Loucy (cell line): ENCODE results near the gene CCR6.

Source experiments
- EZH2phosphoT487 ChIP-seq: fragments of 200-600 bp; IDR thresholded peaks from 2 replicates; pipeline ENCODE4 v1.6.1; 2018; ENCODE audit warnings: antibody characterized with exemption, mild to moderate bottlenecking, moderate library complexity, borderline replicate concordance
- TF ChIP-seq, protein P1 (sequence below): fragments of 200-600 bp; sonication (generic); conservative IDR thresholded peaks from 2 replicates; pipeline ENCODE4 v1.5.1; 2014; ENCODE audit warnings: mild to moderate bottlenecking, antibody characterized with exemption, low read length

- TF ChIP-seq, protein P1, sequence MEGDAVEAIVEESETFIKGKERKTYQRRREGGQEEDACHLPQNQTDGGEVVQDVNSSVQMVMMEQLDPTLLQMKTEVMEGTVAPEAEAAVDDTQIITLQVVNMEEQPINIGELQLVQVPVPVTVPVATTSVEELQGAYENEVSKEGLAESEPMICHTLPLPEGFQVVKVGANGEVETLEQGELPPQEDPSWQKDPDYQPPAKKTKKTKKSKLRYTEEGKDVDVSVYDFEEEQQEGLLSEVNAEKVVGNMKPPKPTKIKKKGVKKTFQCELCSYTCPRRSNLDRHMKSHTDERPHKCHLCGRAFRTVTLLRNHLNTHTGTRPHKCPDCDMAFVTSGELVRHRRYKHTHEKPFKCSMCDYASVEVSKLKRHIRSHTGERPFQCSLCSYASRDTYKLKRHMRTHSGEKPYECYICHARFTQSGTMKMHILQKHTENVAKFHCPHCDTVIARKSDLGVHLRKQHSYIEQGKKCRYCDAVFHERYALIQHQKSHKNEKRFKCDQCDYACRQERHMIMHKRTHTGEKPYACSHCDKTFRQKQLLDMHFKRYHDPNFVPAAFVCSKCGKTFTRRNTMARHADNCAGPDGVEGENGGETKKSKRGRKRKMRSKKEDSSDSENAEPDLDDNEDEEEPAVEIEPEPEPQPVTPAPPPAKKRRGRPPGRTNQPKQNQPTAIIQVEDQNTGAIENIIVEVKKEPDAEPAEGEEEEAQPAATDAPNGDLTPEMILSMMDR, result no peak
- TF ChIP-seq EZH2phosphoT487, result no peak
Measured at GRCh38 chr6:167100241-167100674, 22.6 kb upstream of the CCR6 start.
